22Rv1 (cell line): ENCODE measurements around the gene RNH1.

Experiments
- H3K27ac ChIP-seq: fragments of 450-650 bp; 2 replicates; pipeline ENCODE4 v1.5.1; 2017
- CTCF ChIP-seq: fragments of 450-650 bp; IDR thresholded peaks from 2 replicates; pipeline ENCODE4 v1.5.1; 2017; ENCODE audit warnings: mild to moderate bottlenecking
- ZFX ChIP-seq: fragments of 450-650 bp; IDR thresholded peaks from 2 replicates; pipeline ENCODE4 v1.6.1; 2017; ENCODE audit warnings: antibody characterized with exemption, borderline replicate concordance

Gene RNH1

GRCh38 chr11:454043-454442, 53.0 kb downstream of the RNH1 start:
- no peak for TF ChIP-seq CTCF
- TF ChIP-seq ZFX = no peak
- H3K27ac ChIP-seq = no peak overlapping the region

GRCh38 chr11:453564-453963, 53.5 kb downstream of the RNH1 start:
- TF ChIP-seq ZFX = no peak
- TF ChIP-seq CTCF = no peak
- H3K27ac ChIP-seq = no peak overlapping the region

- H3K27ac ChIP-seq = no peak overlapping the region
- TF ChIP-seq ZFX = no peak
- no peak for TF ChIP-seq CTCF
Measured at GRCh38 chr11:452916-453527, 54.0 kb downstream of the RNH1 start.

GRCh38 chr11:452203-452744, 54.8 kb downstream of the RNH1 start:
- TF ChIP-seq CTCF (no peak), ZFX (no peak)
- no peak overlapping the region for H3K27ac ChIP-seq

GRCh38 chr11:451738-452137, 55.3 kb downstream of the RNH1 start:
- TF ChIP-seq CTCF (no peak), ZFX (no peak)
- peak overlapping the region; percentile 93; the same call in 1 of the 2 replicates for H3K27ac ChIP-seq

- H3K27ac ChIP-seq = peak overlapping the region; percentile 93
- TF ChIP-seq CTCF (peak; percentile 62), ZFX (no peak)
Measured at GRCh38 chr11:450809-451451, 56.1 kb downstream of the RNH1 start.
